ENCODE data around the gene RPS14. TPM values are rescaled to one million over a fixed set of nuclear protein-coding genes. Genes with fewer than 3 reads are reported as not detected.

RPS14 gene
- total RNA-seq, 1 donor from 2014 or later = 1,202 TPM

GRCh38 chr5:150447188-150447587 is 2.4 kb downstream of the RPS14 start:
- no peak for DNase-seq
- no peaks in the 10 kb centered on the region for H3K9me3 ChIP-seq (replicated peaks)
- H3K27me3 ChIP-seq (ENCODE audit: low read depth) = no peaks in the 10 kb centered on the region
- peaks cover 36% of the 10 kb centered on the region for H3K4me1 ChIP-seq
- H3K36me3 ChIP-seq = peaks cover 50% of the 10 kb centered on the region
- no peak overlapping the region for H3K4me3 ChIP-seq
- TF ChIP-seq CTCF (IDR thresholded peaks at IDR 0.05; ENCODE audit: borderline replicate concordance) = no peak
- no peak overlapping the region for H3K27ac ChIP-seq (replicated peaks)
- intact Hi-C loops (cut with micrococcal nuclease) = no loop called here

DNA sequence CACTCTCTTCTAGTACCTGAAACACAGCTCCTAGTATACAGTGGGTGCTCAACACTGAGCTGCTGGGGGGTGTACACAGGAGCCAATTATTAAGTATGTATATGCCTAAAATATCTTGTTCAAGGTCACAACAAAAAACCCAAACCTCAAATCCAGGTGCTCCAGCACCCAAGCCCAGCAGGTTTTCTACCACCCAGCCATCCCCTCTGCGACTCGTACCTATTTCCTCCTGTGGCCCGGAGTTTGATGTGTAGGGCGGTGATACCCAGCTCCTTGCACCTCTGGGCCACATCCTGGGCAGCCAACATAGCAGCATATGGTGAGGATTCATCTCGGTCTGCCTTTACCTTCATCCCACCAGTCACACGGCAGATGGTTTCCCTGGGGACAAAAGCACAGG is 3.0 kb downstream of the RPS14 start:
- TF ChIP-seq CTCF (IDR thresholded peaks at IDR 0.05; ENCODE audit: borderline replicate concordance) = no peak
- no peak overlapping the region for H3K27ac ChIP-seq (replicated peaks)
- peaks cover 50% of the 10 kb centered on the region for H3K36me3 ChIP-seq
- intact Hi-C loops (cut with micrococcal nuclease) = no loop called here
- DNase-seq = no peak
- no peaks in the 10 kb centered on the region for H3K9me3 ChIP-seq (replicated peaks)
- peaks cover 41% of the 10 kb centered on the region for H3K4me1 ChIP-seq
- H3K4me3 ChIP-seq = no peak overlapping the region
- H3K27me3 ChIP-seq (ENCODE audit: low read depth) = no peaks in the 10 kb centered on the region

- H3K4me3 ChIP-seq = no peak overlapping the region
- intact Hi-C loops (cut with micrococcal nuclease) = no loop called here
Measured at GRCh38 chr5:150446088-150446487, 3.5 kb downstream of the RPS14 start.

DNA sequence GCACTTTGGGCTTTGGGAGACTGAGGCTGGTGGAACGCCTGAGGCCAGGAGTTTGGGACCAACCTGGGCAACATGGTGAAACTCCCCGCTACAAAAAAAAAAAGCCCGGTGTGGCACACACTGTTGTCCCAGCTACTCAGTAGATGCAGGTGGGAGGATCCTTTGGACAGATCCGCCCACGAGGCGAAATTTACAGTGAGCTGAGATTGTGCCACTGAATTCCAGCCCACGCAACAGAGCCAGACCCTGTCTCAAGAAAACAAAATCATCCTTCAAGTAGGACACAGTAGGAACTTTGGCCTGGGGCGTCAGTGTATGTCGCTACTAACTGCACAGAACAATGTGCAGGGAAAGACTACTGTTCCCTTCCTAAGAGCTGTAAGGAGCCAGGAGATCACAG is 4.8 kb downstream of the RPS14 start:
- peaks cover 47% of the 10 kb centered on the region for H3K4me1 ChIP-seq
- no peaks in the 10 kb centered on the region for H3K9me3 ChIP-seq (replicated peaks)
- DNase-seq = no peak
- H3K27ac ChIP-seq (replicated peaks) = no peak overlapping the region
- peaks cover 50% of the 10 kb centered on the region for H3K36me3 ChIP-seq
- no peak overlapping the region for H3K4me3 ChIP-seq
- no peaks in the 10 kb centered on the region for H3K27me3 ChIP-seq (ENCODE audit: low read depth)
- intact Hi-C loops (cut with micrococcal nuclease) = no loop called here
- no peak for TF ChIP-seq CTCF (IDR thresholded peaks at IDR 0.05; ENCODE audit: borderline replicate concordance)

More at GRCh38 chr5:150446088-150446487, 3.5 kb downstream of the RPS14 start:
- no peak overlapping the region for H3K27ac ChIP-seq (replicated peaks)
- no peaks in the 10 kb centered on the region for H3K9me3 ChIP-seq (replicated peaks)
- TF ChIP-seq CTCF (IDR thresholded peaks at IDR 0.05; ENCODE audit: borderline replicate concordance) = no peak
- peaks cover 50% of the 10 kb centered on the region for H3K36me3 ChIP-seq
- no peaks in the 10 kb centered on the region for H3K27me3 ChIP-seq (ENCODE audit: low read depth)
- H3K4me1 ChIP-seq = peaks cover 46% of the 10 kb centered on the region
- DNase-seq = no peak

- peaks cover 50% of the 10 kb centered on the region for H3K36me3 ChIP-seq
- H3K27me3 ChIP-seq (ENCODE audit: low read depth) = no peaks in the 10 kb centered on the region
- peaks cover 37% of the 10 kb centered on the region for H3K4me1 ChIP-seq
- intact Hi-C loops (cut with micrococcal nuclease) = no loop called here
- no peak for DNase-seq
- no peak overlapping the region for H3K4me3 ChIP-seq
- H3K27ac ChIP-seq (replicated peaks) = no peak overlapping the region
- H3K9me3 ChIP-seq (replicated peaks) = no peaks in the 10 kb centered on the region
- no peak for TF ChIP-seq CTCF (IDR thresholded peaks at IDR 0.05; ENCODE audit: borderline replicate concordance)
Measured at GRCh38 chr5:150443242-150444075, 6.1 kb downstream of the RPS14 start.
